MM.1S (cell line): Measurements from ENCODE around the gene FOXI1.

Experiments
- DNase-seq: peaks from one replicate; pipeline ENCODE4 v3.0.0-alpha.2; 2015
- H2AFZ ChIP-seq: fragments of 300-600 bp; sonication (generic); 2 replicates; pipeline ENCODE4 v1.6.0; 2016; ENCODE audit warnings: antibody characterized with exemption, low read length
- H3F3A ChIP-seq: fragments of 300-600 bp; sonication (generic); 2 replicates; pipeline ENCODE4 v1.6.1; 2016; ENCODE audit warnings: mild to moderate bottlenecking, antibody characterized with exemption, low read length, moderate library complexity, mixed read lengths; ENCODE audit not compliant: insufficient read depth
- H3K27ac ChIP-seq: fragments of 300-600 bp; sonication (generic); 2 replicates; pipeline ENCODE4 v1.5.1; 2016; ENCODE audit warnings: mild to moderate bottlenecking, low read length
- H3K27me3 ChIP-seq: fragments of 300-600 bp; sonication (generic); replicated peaks from 2 replicates; pipeline ENCODE4 v1.6.0; 2016; ENCODE audit warnings: low read length; ENCODE audit not compliant: insufficient read depth
- H3K36me3 ChIP-seq: fragments of 300-600 bp; sonication (generic); replicated peaks from 2 replicates; pipeline ENCODE4 v1.6.1; 2016; ENCODE audit warnings: mild to moderate bottlenecking, low read length, mixed read lengths; ENCODE audit not compliant: insufficient read depth
- H3K4me1 ChIP-seq: fragments of 300-600 bp; sonication (generic); 2 replicates; pipeline ENCODE4 v1.6.1; 2016; ENCODE audit warnings: low read length, mixed read lengths
- H3K4me2 ChIP-seq: fragments of 300-600 bp; sonication (generic); 2 replicates; pipeline ENCODE4 v1.6.0; 2016; ENCODE audit warnings: low read depth, low read length
- H3K4me3 ChIP-seq: fragments of 300-600 bp; sonication (generic); 2 replicates; pipeline ENCODE4 v1.5.1; 2016; ENCODE audit warnings: low read length, mixed read lengths
- H3K79me2 ChIP-seq: fragments of 300-600 bp; sonication (generic); 2 replicates; pipeline ENCODE4 v1.6.1; 2016; ENCODE audit warnings: mixed run types, low read length, mixed read lengths
- H3K9ac ChIP-seq: fragments of 300-600 bp; sonication (generic); 2 replicates; pipeline ENCODE4 v1.6.1; 2016; ENCODE audit warnings: low read length, mixed read lengths
- H3K9me2 ChIP-seq: fragments of 300-600 bp; sonication (generic); replicated peaks from 2 replicates; pipeline ENCODE4 v1.6.1; 2016; ENCODE audit warnings: mild to moderate bottlenecking, low read length, mixed read lengths; ENCODE audit not compliant: insufficient read depth
- H3K9me3 ChIP-seq: fragments of 300-600 bp; sonication (generic); replicated peaks from 2 replicates; pipeline ENCODE4 v1.6.1; 2016; ENCODE audit warnings: mild to moderate bottlenecking, low read length, mixed read lengths; ENCODE audit not compliant: insufficient read depth
- H4K20me1 ChIP-seq: fragments of 300-600 bp; sonication (generic); 2 replicates; pipeline ENCODE4 v1.6.1; 2016; ENCODE audit warnings: mild to moderate bottlenecking, low read length, moderate library complexity, mixed read lengths; ENCODE audit not compliant: insufficient read depth
- CTCF ChIP-seq: fragments of 300-600 bp; sonication (generic); IDR thresholded peaks from 2 replicates; pipeline ENCODE4 v1.5.1; 2016; ENCODE audit warnings: antibody characterized with exemption, low read length, mixed read lengths
- EZH2 ChIP-seq: fragments of 300-600 bp; sonication (generic); optimal IDR thresholded peaks from 2 replicates; pipeline ENCODE3; 2017; ENCODE audit warnings: low read depth, mild to moderate bottlenecking, antibody characterized with exemption, low read length, mixed read lengths
- EZH2phosphoT487 ChIP-seq: fragments of 300-600 bp; sonication (generic); IDR thresholded peaks from 2 replicates; pipeline ENCODE4 v1.6.1; 2018; ENCODE audit warnings: antibody characterized with exemption, low read length

Gene FOXI1

GRCh38 chr5:170135796-170136490 lies 30.2 kb downstream of the FOXI1 start:
- H3K9me2 ChIP-seq: no peaks in the 10 kb centered on the region
- no peaks in the 10 kb centered on the region for H3K27me3 ChIP-seq
- no peak for DNase-seq
- H4K20me1 ChIP-seq: no peaks in the 10 kb centered on the region
- no peaks in the 10 kb centered on the region for H3K79me2 ChIP-seq
- no peak overlapping the region for H2AFZ ChIP-seq
- no peaks in the 10 kb centered on the region for H3K4me1 ChIP-seq
- no peaks in the 10 kb centered on the region for H3K9me3 ChIP-seq
- no peak overlapping the region for H3K27ac ChIP-seq
- TF ChIP-seq EZH2phosphoT487 (no peak), EZH2 (no peak), CTCF (no peak)
- H3K4me2 ChIP-seq: no peak overlapping the region
- H3F3A ChIP-seq: no peaks in the 10 kb centered on the region
- no peak overlapping the region for H3K4me3 ChIP-seq
- H3K9ac ChIP-seq: no peak overlapping the region
- no peaks in the 10 kb centered on the region for H3K36me3 ChIP-seq

GRCh38 chr5:170136506-170136905 lies 30.8 kb downstream of the FOXI1 start:
- no peak for DNase-seq
- Histone ChIP-seq H3K79me2 (no peaks in the 10 kb centered on the region), H3K27ac (no peak overlapping the region), H3K4me1 (no peaks in the 10 kb centered on the region), H3K4me3 (no peak overlapping the region), H3K27me3 (no peaks in the 10 kb centered on the region), H2AFZ (no peak overlapping the region), H3K9me3 (no peaks in the 10 kb centered on the region), H4K20me1 (no peaks in the 10 kb centered on the region), H3K36me3 (no peaks in the 10 kb centered on the region), H3K9ac (no peak overlapping the region), H3K4me2 (no peak overlapping the region), H3K9me2 (no peaks in the 10 kb centered on the region), H3F3A (no peaks in the 10 kb centered on the region)
- TF ChIP-seq CTCF (no peak), EZH2phosphoT487 (no peak), EZH2 (no peak)

- Histone ChIP-seq H3K27me3 (no peaks in the 10 kb centered on the region), H3K27ac (no peak overlapping the region), H3K9me3 (no peaks in the 10 kb centered on the region), H2AFZ (no peak overlapping the region), H3F3A (no peaks in the 10 kb centered on the region), H3K4me1 (no peaks in the 10 kb centered on the region), H3K79me2 (no peaks in the 10 kb centered on the region), H3K36me3 (no peaks in the 10 kb centered on the region), H3K9me2 (no peaks in the 10 kb centered on the region), H3K4me2 (no peak overlapping the region), H3K9ac (no peak overlapping the region), H4K20me1 (no peaks in the 10 kb centered on the region), H3K4me3 (no peak overlapping the region)
- no peak for DNase-seq
- TF ChIP-seq EZH2phosphoT487: no peak
- TF ChIP-seq EZH2: no peak
- TF ChIP-seq CTCF: no peak
Measured at GRCh38 chr5:170137694-170138214, 32.1 kb downstream of the FOXI1 start.
